Cardiac muscle cell (in vitro differentiated cells and primary cell): Measurements from ENCODE around the gene RRAS2. TPM values are rescaled to one million over a fixed set of nuclear protein-coding genes. Genes with fewer than 3 reads are reported as not detected.

Experiments
- DNase-seq, 2 donors: peaks; one replicate each; pipeline versions ENCODE4 v3.0.0 to v3.0.0-alpha.2; 2010 to 2017; ENCODE audit warnings: low read depth in 1 of 2, low spot score in 1 of 2
- H3K27ac ChIP-seq: fragments of 200-600 bp; sonication (generic); 2 replicates; pipeline ENCODE4 v1.5.1; 2016
- H3K27me3 ChIP-seq: fragments of 200-600 bp; sonication (generic); 2 replicates; pipeline ENCODE4 v1.6.0; 2016; ENCODE audit warnings: control low read depth
- H3K36me3 ChIP-seq: fragments of 200-600 bp; sonication (generic); 2 replicates; pipeline ENCODE4 v1.5.1; 2016; ENCODE audit warnings: control low read depth
- H3K4me1 ChIP-seq: fragments of 200-600 bp; sonication (generic); 2 replicates; pipeline ENCODE4 v1.8.1; 2017; ENCODE audit warnings: low read depth, mild to moderate bottlenecking, mixed run types
- H3K4me3 ChIP-seq: fragments of 200-600 bp; sonication (generic); 2 replicates; pipeline ENCODE4 v1.5.1; 2016; ENCODE audit warnings: mild to moderate bottlenecking
- H3K9me3 ChIP-seq: fragments of 200-600 bp; sonication (generic); 2 replicates; pipeline ENCODE4 v1.5.1; 2017; ENCODE audit warnings: low read depth, mild to moderate bottlenecking, control low read depth
- polyA plus RNA-seq: library from polyadenylated mRNA; unstranded; fragments of >200 nt; fragmentation: Nextera tagmentation; extraction: Ambion mirVana; gene quantifications from 2 replicates; pipeline ENCODE4 v1.2.1, GENCODE V29; 2016
- total RNA-seq: library from RNA; depleted of rRNA; stranded (reverse); fragments of >200 nt; gene quantifications from 2 replicates; pipeline ENCODE4 v1.2.3, GENCODE V29; 2016
- TF ChIP-seq, protein P1 (sequence below): IDR thresholded peaks from 2 replicates; pipeline ENCODE4 v1.5.1; 2012; ENCODE audit warnings: low read depth, mild to moderate bottlenecking, low read length

RRAS2 gene
- total and polyA plus RNA-seq, 2 experiments from 2014 or later: 72.3 to 74.4 TPM

DNA sequence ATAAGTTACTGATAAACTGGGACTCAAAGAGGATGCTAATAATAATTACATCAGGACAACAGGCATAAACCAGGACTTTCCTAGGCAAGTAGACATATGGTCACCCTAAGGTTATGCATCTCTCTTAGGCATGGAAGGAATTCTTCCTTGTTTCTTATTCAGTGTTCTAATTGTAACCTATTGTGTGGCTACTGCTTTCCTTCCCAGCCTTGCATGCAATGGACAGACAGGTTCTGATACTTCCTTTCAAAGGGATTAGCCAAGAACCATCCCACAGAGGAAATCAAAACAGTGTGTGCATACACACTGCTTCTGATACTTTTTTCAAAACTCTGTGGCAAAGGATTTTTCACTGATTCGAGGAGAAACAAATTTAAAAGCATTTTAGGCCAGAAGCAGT, 48.3 kb downstream of the RRAS2 start:
- Histone ChIP-seq H3K27me3 (no peaks in the 10 kb centered on the region), H3K4me3 (no peak overlapping the region), H3K36me3 (no peaks in the 10 kb centered on the region), H3K4me1 (peaks cover 31% of the 10 kb centered on the region), H3K27ac (peak overlapping the region; percentile 84), H3K9me3 (no peaks in the 10 kb centered on the region)
- DNase-seq: peak in 1 of 2 donors; percentile 43
- TF ChIP-seq, protein P1, sequence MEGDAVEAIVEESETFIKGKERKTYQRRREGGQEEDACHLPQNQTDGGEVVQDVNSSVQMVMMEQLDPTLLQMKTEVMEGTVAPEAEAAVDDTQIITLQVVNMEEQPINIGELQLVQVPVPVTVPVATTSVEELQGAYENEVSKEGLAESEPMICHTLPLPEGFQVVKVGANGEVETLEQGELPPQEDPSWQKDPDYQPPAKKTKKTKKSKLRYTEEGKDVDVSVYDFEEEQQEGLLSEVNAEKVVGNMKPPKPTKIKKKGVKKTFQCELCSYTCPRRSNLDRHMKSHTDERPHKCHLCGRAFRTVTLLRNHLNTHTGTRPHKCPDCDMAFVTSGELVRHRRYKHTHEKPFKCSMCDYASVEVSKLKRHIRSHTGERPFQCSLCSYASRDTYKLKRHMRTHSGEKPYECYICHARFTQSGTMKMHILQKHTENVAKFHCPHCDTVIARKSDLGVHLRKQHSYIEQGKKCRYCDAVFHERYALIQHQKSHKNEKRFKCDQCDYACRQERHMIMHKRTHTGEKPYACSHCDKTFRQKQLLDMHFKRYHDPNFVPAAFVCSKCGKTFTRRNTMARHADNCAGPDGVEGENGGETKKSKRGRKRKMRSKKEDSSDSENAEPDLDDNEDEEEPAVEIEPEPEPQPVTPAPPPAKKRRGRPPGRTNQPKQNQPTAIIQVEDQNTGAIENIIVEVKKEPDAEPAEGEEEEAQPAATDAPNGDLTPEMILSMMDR: no peak

DNA sequence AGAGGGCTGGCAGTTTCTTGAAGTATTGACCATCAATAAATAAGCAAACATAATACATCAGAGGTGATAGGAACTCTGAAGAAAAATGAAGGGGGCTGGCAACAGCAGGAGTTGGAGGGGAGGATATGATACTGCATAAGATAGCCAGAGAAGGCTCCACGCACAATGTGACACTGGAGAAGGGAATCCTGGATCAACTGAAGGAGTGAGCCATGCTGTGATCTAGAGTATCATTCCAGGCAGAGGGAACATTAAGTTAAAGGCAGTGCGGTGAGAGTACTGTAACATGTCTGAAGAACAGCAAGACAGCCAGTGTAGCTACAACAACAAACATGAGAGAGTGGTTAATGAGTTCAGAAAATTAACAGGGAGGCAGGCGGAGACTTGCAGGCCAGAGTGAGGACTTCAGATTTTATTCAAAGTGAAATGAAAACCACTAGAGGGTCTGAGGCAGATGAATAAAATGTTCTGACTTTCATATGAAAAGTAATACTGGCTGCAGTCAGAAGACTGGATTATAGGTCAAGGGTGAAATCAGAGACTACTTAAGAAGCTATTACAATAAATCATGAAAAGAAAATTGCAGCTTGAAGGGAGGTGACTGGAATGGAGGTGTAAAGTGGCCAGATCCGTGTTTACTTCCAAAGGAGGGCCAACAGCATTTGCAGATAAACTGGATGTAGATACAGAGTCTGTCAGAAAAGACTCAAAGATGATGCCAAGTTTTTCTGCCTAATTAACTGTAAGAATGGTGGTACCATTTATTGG, 49.4 kb downstream of the RRAS2 start:
- Histone ChIP-seq H3K4me1 (peaks cover 33% of the 10 kb centered on the region), H3K27ac (peak overlapping the region; percentile 84), H3K9me3 (no peaks in the 10 kb centered on the region), H3K4me3 (no peak overlapping the region), H3K27me3 (no peaks in the 10 kb centered on the region), H3K36me3 (no peaks in the 10 kb centered on the region)
- no peak for DNase-seq
- TF ChIP-seq, protein P1: no peak

DNA sequence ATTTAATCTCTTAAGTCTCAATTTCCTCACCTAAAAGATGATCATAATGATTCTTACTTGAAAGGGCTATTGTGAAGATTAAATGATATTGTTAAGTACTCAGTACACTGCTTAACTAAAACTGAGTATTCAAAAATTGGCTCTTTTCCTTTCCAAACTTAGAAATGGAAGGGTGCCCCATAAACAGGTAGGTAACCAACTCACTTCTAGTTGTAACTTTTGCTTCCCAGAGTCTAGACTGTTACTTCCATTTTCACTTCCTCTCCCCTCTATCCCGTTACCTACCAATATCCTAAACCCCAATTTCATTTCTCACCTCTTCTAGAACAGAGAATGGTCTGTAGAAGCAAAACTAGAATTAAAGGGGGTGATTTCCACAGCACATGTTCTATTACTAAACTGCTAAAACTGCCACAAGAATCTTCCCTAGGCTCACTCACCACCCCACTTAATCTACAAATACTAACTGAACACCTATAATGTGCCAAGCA, 50.0 kb downstream of the RRAS2 start:
- DNase-seq: no peak
- TF ChIP-seq, protein P1: no peak
- Histone ChIP-seq H3K27ac (peak overlapping the region; percentile 84), H3K36me3 (no peaks in the 10 kb centered on the region), H3K9me3 (no peaks in the 10 kb centered on the region), H3K4me3 (no peak overlapping the region), H3K4me1 (peaks cover 40% of the 10 kb centered on the region), H3K27me3 (no peaks in the 10 kb centered on the region)

DNA sequence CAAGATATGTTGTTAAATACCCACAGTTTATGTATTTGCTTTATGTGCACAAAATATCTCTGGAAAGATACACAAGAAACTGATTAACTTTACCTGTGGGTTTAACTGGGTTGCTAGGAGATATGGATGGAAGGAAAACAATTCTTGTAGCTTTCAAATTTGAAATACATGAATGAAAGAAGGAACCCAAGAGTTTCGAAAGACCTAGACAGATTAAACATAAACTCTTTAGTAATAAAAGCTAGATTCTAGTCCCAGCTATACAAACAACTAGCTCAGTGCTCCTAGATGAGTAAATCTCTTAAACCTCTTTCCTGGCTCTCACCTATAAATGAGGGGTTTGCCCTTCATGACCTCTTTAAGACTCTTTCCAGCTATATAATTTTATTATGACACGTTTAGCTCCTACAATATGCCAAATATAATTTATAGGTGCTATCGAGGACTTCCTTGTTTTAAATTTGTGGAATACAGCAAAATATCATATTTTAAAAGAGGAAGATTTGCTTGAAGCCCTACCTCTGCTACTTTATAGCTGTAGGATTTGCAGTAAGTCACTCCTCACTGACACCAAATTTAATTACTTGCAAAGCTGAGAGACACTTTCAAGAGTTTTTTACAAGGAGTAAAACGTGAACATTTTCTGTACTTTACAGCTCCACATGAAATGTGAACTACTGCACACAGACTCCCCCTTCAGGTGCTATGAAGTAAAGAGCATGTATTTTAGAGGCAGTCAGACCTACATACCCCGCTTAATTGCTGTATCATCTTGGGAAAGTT, 50.7 kb downstream of the RRAS2 start:
- no peaks in the 10 kb centered on the region for H3K36me3 ChIP-seq
- H3K9me3 ChIP-seq: no peaks in the 10 kb centered on the region
- TF ChIP-seq, protein P1: peak; percentile 77
- no peaks in the 10 kb centered on the region for H3K27me3 ChIP-seq
- DNase-seq: peak; percentile 60 to 65
- no peak overlapping the region for H3K4me3 ChIP-seq
- H3K4me1 ChIP-seq: peaks cover 38% of the 10 kb centered on the region
- H3K27ac ChIP-seq: peak overlapping the region; percentile 84

DNA sequence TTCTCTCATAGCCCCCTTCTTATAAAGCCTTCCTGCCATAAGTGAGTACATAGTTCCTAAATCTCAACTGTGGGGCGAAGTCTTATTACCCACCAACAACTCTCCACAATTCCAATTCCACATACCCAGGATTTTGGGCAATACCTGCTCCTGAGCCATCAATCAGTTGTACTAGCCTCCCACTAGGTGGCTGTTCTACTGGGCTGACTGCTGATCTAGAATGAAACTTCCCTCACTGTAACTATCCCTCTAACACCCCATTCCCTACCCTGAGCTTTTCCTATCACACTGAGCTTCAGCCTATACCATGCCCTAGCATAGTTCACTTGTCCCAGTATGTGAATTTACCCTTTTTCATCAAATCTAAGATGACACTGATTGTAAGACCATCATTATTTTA, 52.5 kb downstream of the RRAS2 start:
- no peak for DNase-seq
- TF ChIP-seq, protein P1: no peak
- no peak overlapping the region for H3K27ac ChIP-seq

More for the DNA sequence above, 52.5 kb downstream of the RRAS2 start:
- H3K27me3 ChIP-seq: no peaks in the 10 kb centered on the region
- no peaks in the 10 kb centered on the region for H3K36me3 ChIP-seq
- peaks cover 38% of the 10 kb centered on the region for H3K4me1 ChIP-seq
- H3K4me3 ChIP-seq: no peak overlapping the region
- H3K9me3 ChIP-seq: no peaks in the 10 kb centered on the region
